GM18868 (cell line): ENCODE measurements around the gene PLEKHD1.
"Not testable (repeated sequence)": the region's sequence is repeated elsewhere in the genome, so short reads cannot be mapped to it uniquely, and the experiment has no call there.

Experiments
- ATAC-seq: cut with Tn5 transposase; IDR thresholded peaks from one replicate; pipeline ENCODE4 v1.9.1; 2021; ENCODE audit warnings: mild to moderate bottlenecking, moderate library complexity; ENCODE audit not compliant: unreplicated experiment

Gene PLEKHD1

DNA sequence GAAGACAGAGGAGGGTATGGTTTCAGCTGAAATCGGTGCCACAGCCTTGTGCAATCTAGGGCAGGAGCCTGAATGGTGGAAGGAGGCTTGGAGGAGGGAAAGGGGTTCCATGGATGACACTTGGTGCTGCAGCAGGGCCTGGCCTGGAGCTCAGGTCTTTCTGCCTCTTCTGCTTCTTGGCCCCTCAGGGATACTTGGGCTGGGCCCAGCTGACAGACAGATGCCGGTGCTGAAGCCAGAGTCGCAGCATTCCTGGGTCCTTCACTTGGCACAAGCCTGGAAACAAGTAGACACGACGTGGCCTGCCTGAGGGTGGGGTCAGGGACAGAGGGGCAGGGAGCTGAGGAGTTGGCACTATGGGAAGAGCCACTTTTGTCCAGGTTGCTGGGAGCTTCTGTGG lies 4.4 kb upstream of the PLEKHD1 start:
- no peak for ATAC-seq

DNA sequence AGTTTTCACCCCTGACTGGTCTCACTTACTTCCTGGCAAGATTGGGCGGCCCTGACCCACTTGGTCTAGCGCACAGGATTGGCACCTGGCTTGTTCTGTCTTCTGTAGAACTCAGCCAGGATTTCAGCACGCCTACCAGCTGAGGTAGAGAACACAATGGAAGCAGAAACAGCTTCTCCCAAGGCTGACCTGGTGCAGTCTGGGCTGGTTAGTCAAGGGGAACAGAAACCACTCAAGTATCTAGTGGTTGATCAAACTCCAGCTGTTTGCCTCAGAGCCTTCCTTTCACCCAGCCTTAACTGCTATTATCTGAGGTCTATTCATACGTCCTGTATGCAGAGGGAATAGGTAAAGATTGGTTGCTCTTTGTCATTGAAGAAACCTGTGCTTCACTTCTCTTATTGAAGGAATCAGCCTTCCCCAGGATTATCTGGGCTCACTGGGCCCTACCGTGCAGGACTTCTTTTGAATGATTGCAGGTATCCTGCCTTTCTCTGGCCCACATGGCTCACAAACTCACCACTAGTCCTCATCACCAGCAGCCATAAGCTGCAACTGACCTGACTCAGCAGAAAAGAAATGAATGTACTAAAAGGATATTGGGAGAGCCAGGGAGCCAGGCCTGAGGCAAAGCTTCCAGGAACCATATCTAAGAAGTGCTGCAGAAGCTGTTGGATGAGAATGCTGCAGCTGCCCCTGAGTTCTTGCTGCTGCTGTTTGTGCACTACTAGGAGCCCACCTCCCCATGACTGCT lies 2.5 kb upstream of the PLEKHD1 start:
- peak; percentile 94 for ATAC-seq

DNA sequence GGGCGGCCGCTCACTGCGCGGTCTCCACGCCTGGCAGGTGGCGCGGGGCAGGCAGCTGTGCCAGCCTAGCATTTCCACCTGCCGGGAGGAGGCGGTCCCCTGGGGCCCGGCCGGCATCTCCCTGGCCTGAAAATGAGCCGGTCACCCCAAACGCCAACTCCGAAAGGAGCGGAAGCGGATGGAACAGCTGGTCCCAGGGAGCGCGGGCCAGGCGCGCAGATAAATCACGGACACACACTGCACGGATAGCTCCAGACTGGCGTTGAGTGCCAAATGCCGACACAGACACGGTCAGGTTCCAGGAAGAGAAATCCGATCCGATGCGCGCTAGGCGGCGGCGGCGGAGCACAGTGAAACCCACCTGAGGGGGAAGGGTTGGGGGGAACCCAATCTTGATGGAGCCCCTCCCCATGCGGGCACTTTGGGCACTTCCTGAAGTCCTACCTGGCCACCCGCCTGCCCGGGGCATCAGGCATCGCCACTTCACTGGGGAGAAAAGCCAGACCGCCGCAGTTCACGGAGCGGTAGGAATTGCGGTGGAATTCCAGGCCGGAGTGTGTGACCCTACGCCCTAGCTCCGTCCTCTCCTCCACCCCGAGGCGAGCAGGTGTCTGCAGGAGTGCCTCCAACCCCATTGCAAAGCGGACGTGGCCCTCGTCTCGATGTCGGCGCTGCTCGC lies 624 bp upstream of the PLEKHD1 start:
- ATAC-seq, result no peak

DNA sequence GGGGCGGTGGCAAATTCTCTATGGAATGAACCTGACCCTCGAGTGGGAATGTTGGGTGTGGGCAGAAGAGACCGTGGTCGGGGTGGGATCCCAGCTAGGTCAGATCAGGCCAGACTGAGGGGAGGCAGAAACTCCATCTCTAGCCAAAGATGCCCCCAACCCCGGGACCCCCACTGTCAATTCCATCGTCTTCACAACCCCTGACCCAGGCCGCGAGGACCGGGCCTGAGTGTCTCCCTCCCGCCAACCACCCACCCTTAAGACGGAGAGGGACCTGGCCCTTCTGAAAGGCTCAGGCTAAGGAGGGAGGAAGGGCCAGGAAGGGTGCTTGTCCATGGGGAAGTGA lies 760 bp downstream of the PLEKHD1 start:
- no peak for ATAC-seq

DNA sequence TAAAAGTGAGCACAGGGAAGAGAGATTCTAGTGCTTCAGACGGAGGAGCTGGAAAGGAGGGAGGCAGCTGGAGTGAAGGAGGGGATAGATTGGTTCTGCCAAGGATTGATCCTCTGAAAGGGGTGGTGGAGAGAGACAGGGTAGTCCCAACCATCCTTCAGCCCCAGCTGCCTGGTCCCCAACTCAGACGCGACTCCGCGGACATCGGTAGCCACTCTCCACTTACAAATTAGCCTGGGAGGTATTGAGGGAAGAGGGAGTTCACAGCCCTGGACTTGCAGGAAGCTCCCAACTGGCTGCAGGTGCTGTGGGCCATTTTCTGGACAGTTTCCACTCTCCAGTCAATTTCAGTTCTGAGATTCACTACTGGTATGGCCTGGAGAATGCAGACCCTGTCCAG lies 1.2 kb downstream of the PLEKHD1 start:
- ATAC-seq, result no peak

DNA sequence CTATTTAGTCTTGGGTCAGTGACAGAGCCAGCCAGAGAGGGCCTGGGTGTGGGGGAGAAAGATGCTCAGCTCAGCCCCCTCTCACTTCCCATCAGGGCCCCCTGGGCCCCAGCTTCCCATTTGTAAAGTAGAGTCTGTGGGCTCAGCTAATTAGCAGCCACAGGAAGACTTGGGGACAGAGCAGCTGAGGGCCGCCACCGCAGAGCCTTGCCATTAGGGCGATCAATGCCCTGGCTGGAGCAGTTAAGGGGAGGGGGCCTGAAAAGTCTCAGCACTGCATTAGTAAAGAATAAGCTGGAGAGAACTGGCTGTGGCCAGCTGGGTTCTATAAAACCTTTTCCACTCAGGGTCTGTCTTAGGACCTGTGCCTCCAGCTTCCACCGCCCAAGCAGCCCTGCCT lies 2.7 kb downstream of the PLEKHD1 start:
- ATAC-seq, result no peak

DNA sequence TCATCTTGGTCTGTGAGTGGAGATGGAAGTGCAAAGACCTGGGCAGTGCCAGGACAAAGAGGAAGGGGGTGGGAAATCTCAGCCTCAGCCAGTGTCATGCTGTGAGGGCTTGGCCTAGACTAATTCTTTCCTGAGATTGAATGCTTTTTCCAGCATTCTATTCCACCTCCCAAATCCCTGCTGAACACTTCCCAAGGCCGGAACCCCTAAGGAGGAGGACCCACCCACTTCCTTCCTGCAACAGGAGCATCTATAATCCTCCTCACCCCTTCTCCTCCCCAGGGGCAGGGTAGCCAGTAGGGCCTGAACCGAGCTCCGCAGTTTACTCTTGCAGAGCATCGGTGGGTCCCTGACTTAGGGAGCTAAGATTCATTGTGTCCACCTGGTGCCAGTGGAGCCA lies 3.2 kb downstream of the PLEKHD1 start:
- no peak for ATAC-seq

DNA sequence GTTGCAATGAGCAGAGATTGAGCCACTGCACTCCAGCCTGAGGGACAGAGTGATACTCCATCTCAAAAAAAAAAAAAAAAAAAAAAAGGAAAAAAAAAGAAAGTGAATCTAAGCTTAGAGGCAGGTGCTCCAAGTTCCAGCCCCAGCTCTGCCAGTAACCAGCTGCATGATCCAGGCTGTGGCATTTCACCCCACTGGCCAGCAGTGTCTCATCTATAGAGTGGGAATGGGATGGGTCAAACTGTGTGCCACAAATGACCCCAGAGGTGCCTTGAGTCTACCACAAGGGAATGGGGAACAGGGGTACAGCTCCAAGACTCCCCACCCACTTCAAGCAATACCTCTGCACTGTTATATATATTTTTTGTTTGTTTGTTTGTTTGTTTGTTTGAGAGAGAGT lies 5.0 kb downstream of the PLEKHD1 start:
- no peak for ATAC-seq

DNA sequence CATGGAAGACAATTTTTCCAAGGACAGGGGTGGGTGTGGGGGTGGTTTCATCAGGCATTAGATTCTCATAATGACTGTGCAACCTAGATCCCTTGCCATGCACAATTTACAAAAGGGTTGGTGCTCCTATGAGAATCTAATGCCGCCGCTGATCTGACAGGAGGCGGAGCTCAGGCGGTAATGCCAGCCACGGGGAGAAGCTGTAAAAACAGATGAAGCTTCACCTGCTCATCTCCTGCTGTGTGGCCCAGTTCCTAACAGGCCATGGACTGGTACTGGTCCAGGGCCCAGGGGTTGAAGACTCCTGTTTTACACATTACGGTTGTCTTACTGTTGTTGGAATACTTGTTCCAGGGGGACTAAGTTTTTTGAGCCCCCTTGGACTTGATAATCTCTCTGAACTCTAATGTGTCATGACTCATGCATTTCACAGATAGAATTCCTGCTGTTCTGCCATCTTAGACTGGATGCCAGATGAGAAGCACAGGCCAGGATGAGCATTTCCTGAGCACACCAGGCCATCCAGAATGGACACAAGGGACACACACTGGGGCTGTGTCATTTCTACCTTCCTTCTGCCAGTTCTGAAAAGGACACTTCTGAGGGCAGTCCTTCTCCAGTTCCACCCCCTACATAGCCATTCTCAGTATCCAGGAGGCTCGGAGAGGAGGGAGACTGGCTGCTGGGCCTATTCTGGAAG lies 5.8 kb downstream of the PLEKHD1 start:
- no peak for ATAC-seq

DNA sequence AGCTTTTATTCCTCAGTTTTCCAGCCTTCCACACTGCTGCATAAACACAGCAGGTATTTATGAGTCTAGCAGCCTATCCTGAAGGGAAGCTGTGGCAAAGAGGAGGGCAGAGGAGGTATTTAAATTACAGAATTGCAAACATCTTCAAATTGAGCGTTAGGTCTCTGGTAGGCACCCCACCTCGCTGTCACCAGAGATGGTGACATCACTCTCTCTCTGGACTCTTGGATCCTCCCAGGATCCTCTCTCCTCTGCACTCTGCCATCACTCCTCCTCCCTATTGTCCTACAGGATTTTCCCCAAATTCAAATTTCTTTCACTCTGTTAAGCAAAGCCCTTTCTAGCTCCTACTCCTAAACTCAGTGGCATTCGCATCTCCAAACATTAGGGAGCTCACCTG lies 6.7 kb downstream of the PLEKHD1 start:
- no peak for ATAC-seq

DNA sequence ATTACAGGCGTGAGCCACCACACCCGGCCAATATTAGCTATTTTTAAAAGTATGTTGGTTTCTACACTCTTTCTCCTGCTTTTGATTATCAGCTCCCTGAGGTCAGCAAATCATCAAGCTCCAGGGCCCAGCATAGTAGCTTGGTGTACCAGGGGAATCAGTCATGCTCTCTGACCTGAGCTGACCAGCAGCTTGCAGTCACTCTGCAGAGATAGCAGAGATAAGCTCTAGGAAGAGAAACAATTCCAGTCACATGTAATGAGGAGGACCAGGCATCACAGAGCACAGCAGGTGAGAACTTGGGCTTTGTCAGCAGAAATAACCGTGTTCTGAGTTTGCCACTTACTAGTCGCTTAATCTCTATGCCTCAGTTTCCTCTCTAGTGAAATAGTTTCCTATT lies 8.5 kb downstream of the PLEKHD1 start:
- ATAC-seq, result no peak

DNA sequence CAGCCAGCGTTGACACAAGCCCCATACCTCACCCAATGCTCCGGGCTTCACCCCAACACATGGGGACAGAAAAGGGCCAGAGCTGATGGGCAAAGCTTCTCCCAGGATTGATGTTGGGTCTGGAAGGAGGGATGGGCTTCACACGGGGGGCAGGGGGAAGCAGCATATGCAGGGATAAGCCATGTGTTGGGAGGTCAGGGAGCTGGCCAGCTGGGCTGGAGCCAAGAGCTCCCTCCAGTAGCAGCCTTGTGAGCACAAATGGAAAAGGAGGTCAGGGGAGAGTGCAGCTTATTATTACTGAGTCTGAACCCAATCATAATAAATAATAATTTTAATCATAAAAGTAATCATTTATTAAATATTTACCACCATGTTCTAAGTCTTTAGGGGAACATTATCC lies 9.3 kb downstream of the PLEKHD1 start:
- ATAC-seq, result no peak

DNA sequence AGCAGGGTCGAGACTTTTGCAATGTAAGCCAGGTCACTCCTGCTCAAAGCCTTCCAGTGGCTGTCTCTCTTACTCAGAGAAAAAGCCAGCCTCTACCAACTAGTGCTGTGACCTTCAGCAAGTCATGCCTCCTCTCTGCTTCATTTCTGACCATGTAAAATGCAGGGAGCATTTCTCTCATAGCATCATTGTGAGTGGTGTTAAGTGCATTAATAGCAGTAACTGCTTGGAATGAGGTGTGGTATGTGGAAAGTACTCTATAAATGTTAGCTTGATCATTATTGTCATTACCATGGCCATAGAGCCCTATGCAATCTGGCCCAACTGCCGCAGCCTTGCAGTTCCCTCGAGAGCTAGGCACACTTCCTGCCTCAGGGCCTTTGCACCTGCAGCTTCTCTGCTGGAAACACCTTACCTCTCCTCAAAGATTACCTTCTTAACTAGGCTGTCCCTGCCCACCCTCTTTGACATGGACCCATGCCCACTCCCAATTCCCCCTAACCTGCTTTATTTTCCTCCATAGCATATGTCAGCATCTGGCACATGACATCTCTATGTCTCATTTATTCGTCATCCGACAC lies 10.9 kb downstream of the PLEKHD1 start:
- no peak for ATAC-seq

DNA sequence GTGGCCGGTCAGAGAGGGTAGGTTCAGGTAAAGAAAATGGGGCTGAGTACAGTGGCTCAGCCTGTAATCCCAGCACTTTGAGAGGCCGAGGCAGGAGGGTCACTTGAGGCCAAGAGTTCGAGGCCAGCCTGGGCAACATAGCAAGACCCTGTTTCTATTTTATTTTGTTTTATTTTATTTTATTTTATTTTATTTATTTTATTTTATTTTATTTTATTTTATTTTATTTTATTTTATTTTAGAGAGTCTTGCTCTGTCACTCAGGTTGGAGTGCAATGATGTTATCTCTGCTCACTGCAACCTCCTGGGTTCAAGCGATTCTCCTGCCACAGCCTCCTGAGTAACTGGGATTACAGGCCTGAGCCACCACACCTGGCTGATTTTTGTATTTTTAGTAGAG lies 13.3 kb downstream of the PLEKHD1 start:
- ATAC-seq, result not testable (repeated sequence)

DNA sequence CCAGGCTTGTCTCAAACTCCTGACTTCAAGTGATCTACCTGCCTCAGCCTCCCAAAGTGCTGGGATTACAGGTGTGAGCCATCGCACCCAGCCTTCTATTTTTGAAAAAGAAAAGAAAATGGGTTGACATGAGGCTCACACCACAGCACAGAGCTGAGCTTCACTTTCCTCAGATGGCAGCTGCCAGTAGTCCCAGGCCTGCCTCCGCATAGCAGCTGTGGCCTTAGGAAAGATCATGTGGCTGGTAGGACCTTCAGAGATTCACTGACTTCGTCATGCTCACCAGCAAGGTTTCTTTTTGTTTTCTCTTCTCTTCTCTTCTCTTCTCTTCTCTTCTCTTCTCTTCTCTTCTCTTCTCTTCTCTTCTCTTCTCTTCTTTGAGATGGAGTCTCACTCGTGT lies 13.8 kb downstream of the PLEKHD1 start:
- ATAC-seq, result not testable (repeated sequence)

DNA sequence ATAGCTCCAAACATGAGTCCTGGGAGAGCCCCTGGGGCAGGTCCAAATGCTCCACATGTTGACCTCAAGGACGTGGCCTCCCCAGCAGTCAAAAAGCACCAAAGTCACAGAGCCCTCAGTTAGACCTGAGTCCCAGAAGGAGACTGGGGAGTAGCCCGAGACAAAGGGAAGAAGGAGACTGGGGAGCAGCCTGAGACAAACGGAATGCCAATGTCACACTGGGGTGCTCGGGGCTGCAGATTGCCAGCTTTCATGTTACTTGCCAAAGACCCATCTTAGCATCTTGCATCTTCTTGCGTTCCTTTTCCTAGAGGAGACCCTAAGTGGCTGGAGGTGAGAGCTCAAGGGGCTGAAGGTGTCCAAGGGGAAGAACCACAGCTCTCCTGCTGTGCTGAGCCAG lies 14.9 kb downstream of the PLEKHD1 start:
- no peak for ATAC-seq

DNA sequence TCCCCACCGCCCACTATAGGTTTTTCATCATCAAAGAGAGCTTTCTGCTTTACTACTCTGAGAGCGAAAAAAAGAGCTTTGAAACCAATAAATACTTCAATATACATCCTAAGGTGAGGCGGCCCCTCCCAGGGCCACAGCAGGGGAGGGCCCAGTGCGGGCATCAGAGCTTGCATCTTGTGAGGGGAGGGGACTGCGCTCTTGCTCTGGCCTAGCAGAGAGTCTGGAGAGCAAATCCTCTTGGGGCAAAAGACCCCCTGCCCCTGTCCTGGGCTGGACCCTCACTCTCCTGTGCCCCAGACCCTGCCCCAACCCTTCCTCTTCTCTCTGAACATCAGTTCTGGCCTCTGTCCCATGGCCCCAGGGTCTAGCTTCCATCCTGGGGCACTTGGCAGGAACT lies 15.6 kb downstream of the PLEKHD1 start:
- no peak for ATAC-seq

DNA sequence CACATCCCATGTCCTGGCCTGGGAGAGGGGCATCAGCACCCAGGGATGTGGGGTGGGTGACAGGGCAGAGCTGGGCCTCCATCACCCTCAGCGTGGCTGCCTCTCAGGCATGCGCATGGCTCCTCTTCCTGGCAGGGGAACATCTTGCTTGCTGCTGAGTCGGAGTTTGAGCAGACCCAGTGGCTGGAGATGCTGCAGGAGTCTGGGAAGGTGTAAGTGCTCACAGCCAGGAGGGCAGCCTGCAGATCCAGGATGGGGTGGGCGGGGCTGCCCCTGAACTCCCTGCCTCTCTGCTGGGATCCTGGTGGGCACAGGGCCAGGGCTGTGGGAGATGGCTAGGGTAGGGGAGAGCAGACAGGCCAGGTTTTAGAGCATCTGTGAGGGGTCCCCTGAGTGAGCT lies 16.2 kb downstream of the PLEKHD1 start:
- no peak for ATAC-seq

DNA sequence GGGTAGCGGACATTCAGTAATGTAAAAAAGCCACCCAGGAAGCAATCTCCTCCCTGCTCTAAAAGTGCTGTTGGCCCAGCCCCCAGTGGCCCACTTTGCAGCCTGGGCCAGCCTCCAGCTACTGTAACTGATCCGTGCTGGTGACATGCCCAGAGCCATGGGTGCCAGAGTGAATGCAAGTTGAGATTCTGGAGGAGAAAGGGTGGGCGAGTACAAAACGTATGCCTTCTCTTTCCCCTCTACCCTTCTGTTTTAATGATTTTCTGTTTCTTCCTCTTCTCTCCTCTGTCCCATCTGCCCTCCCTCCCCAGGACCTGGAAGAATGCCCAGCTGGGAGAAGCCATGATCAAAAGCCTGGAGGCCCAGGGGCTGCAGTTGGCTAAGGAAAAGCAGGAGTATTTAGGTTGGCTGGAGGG lies 16.9 kb downstream of the PLEKHD1 start:
- ATAC-seq, result no peak

DNA sequence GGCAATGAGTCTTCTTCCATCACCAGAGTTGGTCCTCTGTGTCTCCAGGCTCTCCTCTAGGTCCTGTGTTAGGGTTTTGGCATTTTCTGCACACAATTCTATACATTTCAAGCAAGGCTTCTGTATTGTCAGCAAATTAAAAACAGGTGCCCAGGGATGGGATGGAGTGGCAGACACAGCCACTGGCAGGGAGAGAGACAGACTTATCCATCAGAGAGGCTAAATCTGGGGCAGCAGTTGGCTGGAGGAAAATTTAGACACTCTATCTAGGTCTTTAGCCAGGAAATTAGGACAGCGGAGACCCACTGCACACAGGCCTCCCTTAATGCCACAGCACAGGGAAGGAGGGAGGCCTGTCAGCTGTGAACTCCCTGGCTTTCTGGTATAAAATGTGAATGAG lies 20.2 kb downstream of the PLEKHD1 start:
- no peak for ATAC-seq

DNA sequence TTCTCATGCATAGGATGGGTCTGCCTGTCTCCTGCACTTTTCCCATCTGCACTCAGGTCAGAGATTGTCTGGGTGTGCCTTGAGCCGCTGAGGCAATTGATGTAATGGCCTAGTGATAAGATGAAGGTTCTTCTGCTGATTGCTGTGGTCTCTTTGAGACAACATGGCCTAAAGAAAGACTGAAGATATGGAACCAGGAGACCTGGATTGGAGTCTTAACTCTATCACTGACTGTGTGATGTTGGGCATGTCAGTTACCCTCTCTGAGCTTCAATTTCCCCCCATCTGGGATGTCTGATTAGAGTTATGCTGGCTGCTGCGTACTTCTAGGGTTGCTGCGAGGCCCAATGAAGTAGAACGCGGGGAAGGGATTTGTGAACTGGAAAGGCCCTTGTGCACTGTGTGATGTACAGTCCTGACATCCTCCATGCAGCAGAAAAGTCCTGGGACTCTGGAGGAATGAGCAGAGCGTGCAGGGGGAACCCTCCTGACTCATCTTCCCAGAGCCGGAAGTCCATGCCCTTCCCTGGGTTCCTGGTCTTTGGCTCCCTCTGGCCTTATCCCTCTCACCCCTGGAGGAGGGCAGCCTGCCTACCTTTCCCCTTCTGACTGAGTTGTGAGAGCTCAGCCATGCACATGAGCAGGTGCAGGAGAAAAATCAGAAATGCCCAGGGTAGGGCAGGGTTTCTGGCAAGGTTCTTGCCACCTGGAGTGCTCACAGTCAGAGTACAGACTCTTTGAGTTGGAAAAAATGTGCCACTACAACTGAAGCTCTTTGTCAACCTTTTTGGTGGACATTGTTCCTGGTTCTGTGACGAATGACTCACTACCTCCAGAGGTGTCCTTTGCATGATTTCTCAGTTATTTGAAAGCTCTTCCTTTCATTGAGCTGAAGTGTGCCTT lies 21.1 kb downstream of the PLEKHD1 start:
- ATAC-seq, result no peak
